CD14-positive monocyte (primary cell): ENCODE data around the gene JAK2. TPM values are rescaled to one million over a fixed set of nuclear protein-coding genes. Genes with fewer than 3 reads are reported as not detected.
"Not testable (repeated sequence)": the region's sequence is repeated elsewhere in the genome, so short reads cannot be mapped to it uniquely, and the experiment has no call there.

Experiments used
- DNase-seq, 3 donors: peaks; one replicate each; pipeline ENCODE4 v3.0.0-alpha.2; 2011 to 2022
- H2AFZ ChIP-seq: 2 replicates; pipeline ENCODE4 v1.6.0; 2012; ENCODE audit warnings: mild to moderate bottlenecking, low read depth, low read length, inconsistent platforms; ENCODE audit not compliant: insufficient read depth, poor library complexity, severe bottlenecking
- H3K27ac ChIP-seq, 2 donors: 1 replicate in 1 of 2; 2 replicates in 1 of 2; pipeline ENCODE4 v1.5.1; 2012 to 2013; ENCODE audit warnings: low read length in 2 of 2, control low read depth in 1 of 2, inconsistent platforms in 1 of 2, low read depth in 1 of 2, mild to moderate bottlenecking in 1 of 2
- H3K27me3 ChIP-seq, 2 donors: one replicate each; pipeline versions ENCODE4 v1.6.0 to v1.6.1; 2011 to 2013; ENCODE audit warnings: low read length in 2 of 2; ENCODE audit not compliant: control insufficient read depth in 2 of 2, insufficient read depth in 2 of 2
- H3K36me3 ChIP-seq, 2 donors: replicated peaks in 1 of 2; 1 replicate in 1 of 2; 2 replicates in 1 of 2; pipeline versions ENCODE4 v1.5.1 to v1.6.1; 2012 to 2013; ENCODE audit warnings: low read length in 2 of 2, control low read depth in 1 of 2, inconsistent platforms in 1 of 2, mild to moderate bottlenecking in 1 of 2; ENCODE audit not compliant: insufficient read depth in 2 of 2, control insufficient read depth in 1 of 2
- H3K4me1 ChIP-seq, 2 donors: 1 replicate in 1 of 2; 2 replicates in 1 of 2; pipeline versions ENCODE4 v1.5.1 to v1.6.1; 2012 to 2013; ENCODE audit warnings: low read length in 2 of 2, control low read depth in 1 of 2, inconsistent platforms in 1 of 2, mild to moderate bottlenecking in 1 of 2, moderate library complexity in 1 of 2; ENCODE audit not compliant: insufficient read depth in 2 of 2, control insufficient read depth in 1 of 2
- H3K4me2 ChIP-seq: replicated peaks from 2 replicates; pipeline ENCODE3; 2012; ENCODE audit warnings: low read length, moderate library complexity, mild to moderate bottlenecking; ENCODE audit not compliant: poor library complexity, severe bottlenecking; ENCODE audit errors: extremely low read depth
- H3K4me3 ChIP-seq, 3 experiments: fragments of 200-600 bp in 1 of 3; sonication (generic) in 1 of 3; replicated peaks in 1 of 3; 1 replicate in 2 of 3; 2 replicates in 1 of 3; pipeline ENCODE4 v1.5.1; 2011 to 2013; ENCODE audit warnings: low read length in 3 of 3, mild to moderate bottlenecking in 3 of 3, control low read depth in 2 of 3, low read depth in 2 of 3, inconsistent platforms in 1 of 3, moderate library complexity in 1 of 3
- H3K79me2 ChIP-seq: 2 replicates; pipeline ENCODE4 v1.6.0; 2012; ENCODE audit warnings: mild to moderate bottlenecking, control low read depth, inconsistent platforms, low read length, moderate library complexity; ENCODE audit not compliant: insufficient read depth
- H3K9ac ChIP-seq: 2 replicates; pipeline ENCODE4 v1.6.0; 2017; ENCODE audit warnings: low read length, mild to moderate bottlenecking; ENCODE audit not compliant: insufficient read depth, poor library complexity, severe bottlenecking
- H3K9me3 ChIP-seq, 2 donors: replicated peaks in 1 of 2; 1 replicate in 1 of 2; 2 replicates in 1 of 2; pipeline versions ENCODE4 v1.5.1 to v1.6.1; 2012 to 2013; ENCODE audit warnings: low read length in 2 of 2, control low read depth in 1 of 2; ENCODE audit not compliant: control insufficient read depth in 1 of 2, insufficient read depth in 1 of 2
- H4K20me1 ChIP-seq: 2 replicates; pipeline ENCODE4 v1.6.0; 2012; ENCODE audit warnings: mild to moderate bottlenecking, low read length, control low read depth, moderate library complexity; ENCODE audit not compliant: insufficient read depth
- H3K27ac Mint-ChIP-seq, 7 donors: one replicate each; pipeline ENCODE4 v1.8.0; 2020; ENCODE audit warnings: mild to moderate bottlenecking in 7 of 7, mixed read lengths in 7 of 7, moderate library complexity in 6 of 7, inconsistent platforms in 2 of 7
- H3K27me3 Mint-ChIP-seq, 3 donors: one replicate each; pipeline ENCODE4 v1.8.0; 2021 to 2022; ENCODE audit warnings: low read depth in 3 of 3, mild to moderate bottlenecking in 3 of 3, mixed read lengths in 3 of 3, moderate library complexity in 3 of 3, inconsistent platforms in 1 of 3
- H3K36me3 Mint-ChIP-seq, 2 donors: one replicate each; pipeline ENCODE4 v1.8.0; 2020; ENCODE audit warnings: mixed read lengths in 2 of 2, inconsistent platforms in 1 of 2, mild to moderate bottlenecking in 1 of 2
- H3K4me1 Mint-ChIP-seq: one replicate; pipeline ENCODE4 v1.8.0; 2020; ENCODE audit warnings: mild to moderate bottlenecking, mixed read lengths
- H3K4me3 Mint-ChIP-seq, 2 donors: one replicate each; pipeline ENCODE4 v1.8.0; 2020; ENCODE audit warnings: mild to moderate bottlenecking in 2 of 2, mixed read lengths in 2 of 2, moderate library complexity in 1 of 2
- H3K9me3 Mint-ChIP-seq, 7 donors: one replicate each; pipeline ENCODE4 v1.8.0; 2020 to 2022; ENCODE audit warnings: mixed read lengths in 7 of 7, mild to moderate bottlenecking in 6 of 7, moderate library complexity in 6 of 7, inconsistent platforms in 2 of 7
- WGBS: methylation state at CpG from one replicate; pipeline ENCODE4 v1.1.5; 2013; ENCODE audit warnings: missing lambda C conversion rate; ENCODE audit not compliant: insufficient coverage; 5-methylcytosine and 5-hydroxymethylcytosine counted together
- intact Hi-C, 2 donors: fragments of 100-400 bp; cut with micrococcal nuclease; formaldehyde crosslinking; loops; one replicate each; pipeline versions ENCODE4 v1.15.0 to v1.15.1; 2023
- polyA plus RNA-seq, 3 donors: library from polyadenylated mRNA; depleted of rRNA in 1 of 3; unstranded in 2 of 3; stranded (reverse) in 1 of 3; fragments of 300-500 nt in 2 of 3; fragments of >200 nt in 1 of 3; fragmentation: Illumina TruSeq in 2 of 3; gene quantifications; 1 replicate in 2 of 3; 2 replicates in 1 of 3; pipeline ENCODE4 v1.2.3, GENCODE V29; 2012 to 2021
- TF ChIP-seq, protein P1 (sequence below): fragments of 200-600 bp; IDR thresholded peaks from one replicate; pipeline ENCODE4 v1.8.0; 2022; ENCODE audit warnings: antibody characterized with exemption, mild to moderate bottlenecking

The JAK2 gene
- polyA plus RNA-seq, 3 donors: 23.5 to 34.7 (median 33.0) TPM

DNA sequence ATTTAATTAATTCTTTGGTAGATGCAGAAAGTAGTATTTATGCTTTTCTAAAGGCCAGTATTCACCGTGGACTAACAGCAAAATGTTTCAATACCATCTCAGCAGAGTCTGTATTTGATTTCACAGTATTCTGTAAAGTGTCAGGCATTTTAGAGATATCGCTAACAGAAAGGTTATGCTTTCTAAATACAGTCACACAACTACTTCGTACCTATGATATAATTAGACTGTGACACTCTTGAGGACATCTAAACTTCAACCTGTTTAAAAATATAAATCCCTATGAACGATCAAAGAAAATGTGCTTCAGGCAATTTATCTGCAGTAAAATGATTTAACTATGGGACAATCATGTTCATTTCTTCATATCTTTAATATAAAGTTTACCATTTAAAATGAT, 41.7 kb upstream of the JAK2 start:
- peaks cover 55 to 67% of the 10 kb centered on the region in 2 donors for H3K4me1 ChIP-seq
- H3K4me3 ChIP-seq: no peak overlapping the region
- peaks cover 0 to 6% (median 0%) of the 10 kb centered on the region in 7 donors for H3K9me3 Mint-ChIP-seq
- no peaks in the 10 kb centered on the region for H3K27me3 ChIP-seq
- no peaks in the 10 kb centered on the region for H3K36me3 ChIP-seq
- intact Hi-C loops: no loop called here
- peaks cover 6% of the 10 kb centered on the region for H3K79me2 ChIP-seq
- H3K4me2 ChIP-seq: no peak overlapping the region
- H4K20me1 ChIP-seq: no peaks in the 10 kb centered on the region
- H3K4me3 Mint-ChIP-seq: no peak overlapping the region
- no peak overlapping the region for H3K9ac ChIP-seq
- peaks cover 1 to 3% of the 10 kb centered on the region in 2 donors for H3K36me3 Mint-ChIP-seq
- no peaks in the 10 kb centered on the region for H3K27me3 Mint-ChIP-seq
- WGBS: no CpG with 5 or more reads among the region's 4 CpGs
- H3K27ac ChIP-seq: peak overlapping the region in 1 of 2 donors; percentile 54
- peaks cover 55% of the 10 kb centered on the region for H3K4me1 Mint-ChIP-seq
- no peaks in the 10 kb centered on the region for H3K9me3 ChIP-seq
- no peak overlapping the region for H3K27ac Mint-ChIP-seq
- TF ChIP-seq, protein P1, sequence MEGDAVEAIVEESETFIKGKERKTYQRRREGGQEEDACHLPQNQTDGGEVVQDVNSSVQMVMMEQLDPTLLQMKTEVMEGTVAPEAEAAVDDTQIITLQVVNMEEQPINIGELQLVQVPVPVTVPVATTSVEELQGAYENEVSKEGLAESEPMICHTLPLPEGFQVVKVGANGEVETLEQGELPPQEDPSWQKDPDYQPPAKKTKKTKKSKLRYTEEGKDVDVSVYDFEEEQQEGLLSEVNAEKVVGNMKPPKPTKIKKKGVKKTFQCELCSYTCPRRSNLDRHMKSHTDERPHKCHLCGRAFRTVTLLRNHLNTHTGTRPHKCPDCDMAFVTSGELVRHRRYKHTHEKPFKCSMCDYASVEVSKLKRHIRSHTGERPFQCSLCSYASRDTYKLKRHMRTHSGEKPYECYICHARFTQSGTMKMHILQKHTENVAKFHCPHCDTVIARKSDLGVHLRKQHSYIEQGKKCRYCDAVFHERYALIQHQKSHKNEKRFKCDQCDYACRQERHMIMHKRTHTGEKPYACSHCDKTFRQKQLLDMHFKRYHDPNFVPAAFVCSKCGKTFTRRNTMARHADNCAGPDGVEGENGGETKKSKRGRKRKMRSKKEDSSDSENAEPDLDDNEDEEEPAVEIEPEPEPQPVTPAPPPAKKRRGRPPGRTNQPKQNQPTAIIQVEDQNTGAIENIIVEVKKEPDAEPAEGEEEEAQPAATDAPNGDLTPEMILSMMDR: no peak
- no peak overlapping the region for H2AFZ ChIP-seq
- no peak for DNase-seq

DNA sequence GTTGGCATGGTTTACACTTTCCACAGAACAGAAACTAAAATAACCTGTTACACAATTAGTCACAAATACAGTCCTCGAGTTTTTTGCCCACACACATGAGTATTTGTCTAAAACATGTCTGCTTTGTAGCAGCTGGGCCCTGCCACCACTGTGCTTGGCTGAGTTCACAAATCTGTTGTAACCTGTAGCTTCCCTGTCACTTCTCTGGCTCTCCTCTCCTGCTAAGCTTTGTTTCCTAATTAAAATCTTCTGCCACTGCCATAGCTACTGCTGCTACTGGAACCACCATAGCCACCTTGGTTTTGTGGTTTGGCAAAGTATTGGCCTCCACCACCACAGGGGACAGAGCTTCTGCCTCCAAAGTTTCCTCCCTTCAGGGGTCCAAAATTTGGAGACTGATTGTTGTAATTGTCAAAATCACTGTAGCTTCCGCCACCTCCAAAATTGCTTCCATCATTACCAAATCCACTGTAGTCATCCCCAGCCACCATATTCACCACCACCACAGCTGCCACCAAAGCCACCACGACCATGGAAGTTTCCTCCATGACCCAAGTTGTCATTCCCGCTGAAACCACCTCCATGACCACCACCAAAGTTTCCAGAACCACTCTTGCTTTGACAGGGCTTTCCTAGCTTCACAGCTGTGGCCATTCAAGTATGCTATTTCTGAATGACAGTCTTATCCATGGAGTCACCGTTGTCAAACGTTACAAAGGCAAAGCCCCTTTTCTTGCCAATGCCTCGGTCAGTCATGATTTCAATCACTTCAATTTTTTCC, 40.5 kb upstream of the JAK2 start:
- H3K27me3 Mint-ChIP-seq, H3K4me2 ChIP-seq, H3K36me3 ChIP-seq, H3K4me3 Mint-ChIP-seq, H3K9me3 ChIP-seq, H3K79me2 ChIP-seq, H3K36me3 Mint-ChIP-seq, H3K9ac ChIP-seq, H3K4me3 ChIP-seq, H3K9me3 Mint-ChIP-seq, H3K27me3 ChIP-seq, intact Hi-C loops, H4K20me1 ChIP-seq: not testable (repeated sequence)
- 100% methylated on average over 3 of the region's 7 CpGs for WGBS
- Histone ChIP-seq H3K4me1 (peaks cover 42 to 54% of the 10 kb centered on the region in 2 donors), H2AFZ (peak overlapping the region; percentile 32), H3K27ac (peak overlapping the region in 1 of 2 donors; percentile 49)
- Mint-ChIP-seq H3K27ac (peak overlapping the region; percentile 8 to 91 (median 80)), H3K4me1 (peaks cover 45% of the 10 kb centered on the region)
- peak in 2 of 3 donors; percentile 20 to 22 for DNase-seq
